HG02759 (cell line): Measurements from ENCODE around the gene SLC16A8.

Source experiments
- ATAC-seq: cut with Tn5 transposase; IDR thresholded peaks from one replicate; pipeline ENCODE4 v1.9.1; 2021; ENCODE audit warnings: mild to moderate bottlenecking, moderate library complexity; ENCODE audit not compliant: unreplicated experiment

The SLC16A8 gene

DNA sequence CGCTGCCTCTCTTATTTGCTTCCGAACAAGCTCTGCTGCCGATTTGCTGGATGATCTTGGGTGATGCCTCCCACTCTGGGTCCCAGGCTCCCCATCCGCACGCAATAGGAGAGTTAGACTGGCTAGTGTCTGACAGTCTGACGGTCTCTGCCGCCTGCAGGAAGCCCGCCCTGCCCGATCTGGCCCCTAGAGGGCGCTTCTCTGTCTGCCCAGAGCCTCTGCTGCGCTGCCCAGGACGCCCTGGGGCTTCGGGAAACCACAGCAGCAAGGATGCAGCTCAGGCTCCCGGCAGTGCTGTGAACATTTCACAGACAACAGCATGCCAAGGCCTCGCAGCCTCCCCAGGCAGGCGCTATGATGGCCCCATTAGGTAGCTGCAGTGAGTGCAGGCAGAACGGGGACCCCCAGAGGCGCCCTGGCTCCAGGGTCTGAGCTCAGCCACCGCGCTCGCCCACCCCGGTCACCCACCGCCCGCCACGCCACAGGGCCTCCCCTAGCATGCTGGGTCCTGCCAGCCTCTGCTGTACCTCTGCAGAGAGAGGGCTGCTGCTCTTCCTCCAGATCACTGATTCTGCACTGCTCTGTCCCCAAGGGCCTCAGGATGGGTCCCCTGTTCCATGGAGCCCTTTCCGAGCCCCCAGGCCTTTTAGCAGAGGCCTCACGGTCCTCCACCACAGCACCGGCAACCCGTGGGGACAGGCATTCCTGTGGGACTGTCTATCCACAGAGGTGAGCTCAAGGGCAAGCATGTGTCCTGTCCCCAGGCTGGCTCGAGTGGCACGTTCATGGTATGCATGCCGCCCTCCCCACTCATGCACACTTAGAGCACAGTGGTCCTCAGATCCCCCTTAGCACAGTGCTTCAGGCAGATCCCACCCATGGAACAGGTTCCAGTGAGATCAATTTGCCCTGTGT lies 30.8 kb upstream of the SLC16A8 start:
- ATAC-seq = no peak

DNA sequence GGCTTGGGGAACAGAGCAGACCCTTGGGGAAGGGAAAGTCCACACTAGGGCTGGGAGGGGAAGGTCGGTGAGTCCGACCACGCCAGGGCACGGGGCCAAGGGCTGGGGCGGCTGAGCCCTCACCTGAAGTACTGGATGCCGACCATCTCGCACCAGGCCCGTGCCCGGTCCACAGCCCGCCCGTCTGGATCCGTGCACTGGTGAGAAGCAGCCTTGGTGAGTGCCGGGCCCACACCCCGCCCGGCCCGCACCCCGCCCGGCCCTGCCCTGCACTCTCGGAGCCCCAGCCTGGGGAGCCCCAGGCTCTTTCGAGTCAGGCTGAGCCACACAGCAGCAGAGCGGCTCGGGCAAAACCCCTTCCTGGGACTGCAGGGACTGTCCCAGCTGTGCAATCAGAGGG lies 28.4 kb upstream of the SLC16A8 start:
- ATAC-seq = no peak

DNA sequence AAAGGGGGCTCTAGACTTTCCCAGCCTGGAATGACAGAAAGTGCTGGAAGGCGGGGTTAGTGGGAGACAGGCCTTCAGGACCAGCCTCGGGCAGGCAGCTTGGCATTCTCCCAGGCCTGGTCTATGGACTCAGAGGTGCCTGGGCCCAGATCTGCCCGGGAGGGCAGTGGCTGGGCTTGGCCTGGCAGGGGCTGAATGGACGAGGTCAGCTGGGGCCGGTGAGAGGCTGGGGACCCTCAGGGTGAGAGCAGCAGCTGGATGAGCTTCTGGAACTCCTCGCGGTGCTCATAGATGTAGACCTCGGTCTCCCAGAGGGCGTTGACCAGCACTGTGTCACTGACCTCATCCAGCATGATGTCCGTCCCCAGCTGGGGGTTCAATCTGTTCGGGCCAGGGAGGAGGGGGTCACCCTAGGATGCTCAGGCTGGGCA lies 28.0 kb upstream of the SLC16A8 start:
- no peak for ATAC-seq

DNA sequence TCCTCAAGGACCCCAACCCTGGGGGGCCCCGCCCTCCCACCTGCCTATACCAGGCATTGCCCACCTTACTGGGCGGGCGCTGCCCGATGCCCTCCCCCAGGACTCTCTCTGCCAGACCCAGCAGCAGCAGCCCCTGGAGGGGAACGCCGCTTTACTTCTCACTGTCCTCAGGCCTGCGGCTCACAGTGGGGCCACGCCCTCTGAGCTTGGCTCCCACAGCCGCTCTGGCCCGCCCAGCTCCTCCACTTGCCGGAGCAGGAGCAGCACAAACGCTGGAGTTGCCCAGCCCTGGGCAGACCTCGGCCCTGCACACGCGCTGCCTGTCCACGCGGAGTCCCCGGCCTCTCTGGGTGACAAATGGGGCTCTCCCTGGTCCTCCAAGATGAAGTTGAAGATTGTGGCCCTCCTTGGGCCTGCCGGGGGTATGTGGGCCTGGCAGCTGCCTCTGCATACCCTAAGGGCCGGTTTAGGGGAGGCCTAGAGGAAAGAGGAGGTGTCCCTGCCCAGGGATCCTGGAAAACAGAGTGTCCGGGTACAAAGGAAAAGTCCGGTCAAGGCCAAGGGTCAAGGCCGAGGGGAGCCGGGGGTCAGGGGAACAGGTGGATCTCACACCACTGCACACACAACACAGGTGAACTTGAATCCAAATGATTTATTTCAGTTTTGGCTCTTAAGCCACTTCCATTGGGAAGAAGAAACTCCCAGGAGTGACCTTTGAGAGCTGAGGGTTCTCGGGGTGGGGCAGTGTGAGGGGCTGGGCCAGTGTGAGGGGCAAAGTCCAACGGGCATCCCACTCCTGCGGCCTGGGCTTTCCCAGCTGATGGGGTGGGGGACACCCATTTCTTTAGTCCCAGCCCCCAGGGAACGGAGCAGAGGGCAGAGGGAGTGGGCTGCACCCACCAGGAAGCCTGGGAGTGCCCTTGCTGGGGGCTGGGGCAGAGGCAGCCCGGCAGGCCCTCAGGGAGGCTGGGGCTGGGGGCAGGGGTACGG lies 27.2 kb upstream of the SLC16A8 start:
- no peak for ATAC-seq

DNA sequence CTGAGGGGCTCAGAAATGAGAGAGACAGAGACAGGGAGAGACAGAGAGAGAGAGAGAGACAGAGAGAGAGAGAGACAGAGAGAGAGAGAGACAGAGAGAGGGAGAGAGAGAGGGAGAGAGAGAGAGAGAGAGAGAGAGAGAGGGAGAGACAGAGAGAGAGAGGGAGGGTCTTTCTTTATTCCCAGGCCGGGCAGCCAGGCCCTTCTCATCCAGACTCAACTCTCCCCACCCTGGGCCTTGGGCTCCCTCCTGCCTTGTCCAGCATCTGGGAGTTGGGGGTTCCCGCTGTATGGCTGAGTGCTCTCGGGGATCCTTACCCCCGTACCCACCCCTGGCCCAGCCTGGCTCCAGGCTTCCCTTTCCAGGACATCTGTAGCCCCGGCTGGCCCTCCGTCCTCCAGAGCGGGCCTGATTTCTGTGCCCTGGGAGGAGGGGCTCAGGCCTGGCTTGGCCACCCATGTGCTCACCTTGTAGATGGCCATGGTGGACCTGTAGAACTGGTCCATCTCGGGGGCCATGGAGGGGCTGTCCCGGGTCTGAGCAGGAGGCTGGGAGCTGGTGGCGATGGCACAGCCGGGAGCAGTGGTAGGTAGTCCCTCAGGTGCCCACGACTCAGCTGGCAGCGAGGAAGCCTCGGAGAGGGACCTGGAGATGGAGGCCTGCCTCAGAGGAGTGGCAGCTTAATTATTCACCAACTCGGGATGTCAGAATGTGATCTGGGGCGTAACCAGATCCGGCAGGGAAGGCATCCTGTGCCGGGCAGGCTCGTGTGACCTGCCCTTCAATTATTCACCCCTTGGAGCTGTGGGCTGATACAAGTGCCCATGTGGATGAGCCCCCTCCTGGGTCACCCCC lies 26.3 kb upstream of the SLC16A8 start, which contains the start of gene BAIAP2L2:
Gene BAIAP2L2, minus strand, starts transcription at position 677 of the 855 bp plus-strand sequence. Its CDS starts 159 bp downstream, at position 518.
- ATAC-seq = no peak

DNA sequence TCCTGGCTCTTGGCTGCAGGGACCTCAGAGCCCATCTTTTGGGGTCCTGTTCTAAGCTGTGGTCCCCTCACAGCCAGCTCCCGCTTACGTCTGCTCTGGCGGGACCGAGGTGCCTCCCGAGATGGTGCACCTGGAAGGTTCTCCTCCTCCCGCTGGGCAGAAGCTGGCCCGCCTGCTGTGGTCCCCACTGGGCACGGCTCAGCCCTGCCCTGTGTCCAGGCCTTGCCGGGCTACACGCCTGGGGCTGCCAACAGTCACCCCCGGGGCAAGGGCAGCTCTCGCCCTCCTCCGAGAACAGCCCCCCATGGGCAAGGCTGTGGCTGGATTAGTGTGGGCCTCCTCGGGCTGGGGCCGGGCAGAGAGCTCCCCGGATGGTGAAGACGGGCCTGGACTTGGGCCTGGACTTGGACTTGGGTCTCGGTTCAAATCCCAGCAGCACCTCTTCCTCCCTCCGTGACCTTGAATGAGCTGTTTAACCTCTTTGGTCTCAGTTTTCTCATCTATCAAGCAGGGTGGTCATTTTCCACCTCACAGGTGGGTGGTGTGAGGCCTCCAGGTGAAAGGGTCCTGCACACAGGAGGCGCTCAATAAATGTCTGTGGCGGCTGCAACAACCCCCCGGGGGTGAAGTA lies 25.5 kb upstream of the SLC16A8 start:
- ATAC-seq = no peak

DNA sequence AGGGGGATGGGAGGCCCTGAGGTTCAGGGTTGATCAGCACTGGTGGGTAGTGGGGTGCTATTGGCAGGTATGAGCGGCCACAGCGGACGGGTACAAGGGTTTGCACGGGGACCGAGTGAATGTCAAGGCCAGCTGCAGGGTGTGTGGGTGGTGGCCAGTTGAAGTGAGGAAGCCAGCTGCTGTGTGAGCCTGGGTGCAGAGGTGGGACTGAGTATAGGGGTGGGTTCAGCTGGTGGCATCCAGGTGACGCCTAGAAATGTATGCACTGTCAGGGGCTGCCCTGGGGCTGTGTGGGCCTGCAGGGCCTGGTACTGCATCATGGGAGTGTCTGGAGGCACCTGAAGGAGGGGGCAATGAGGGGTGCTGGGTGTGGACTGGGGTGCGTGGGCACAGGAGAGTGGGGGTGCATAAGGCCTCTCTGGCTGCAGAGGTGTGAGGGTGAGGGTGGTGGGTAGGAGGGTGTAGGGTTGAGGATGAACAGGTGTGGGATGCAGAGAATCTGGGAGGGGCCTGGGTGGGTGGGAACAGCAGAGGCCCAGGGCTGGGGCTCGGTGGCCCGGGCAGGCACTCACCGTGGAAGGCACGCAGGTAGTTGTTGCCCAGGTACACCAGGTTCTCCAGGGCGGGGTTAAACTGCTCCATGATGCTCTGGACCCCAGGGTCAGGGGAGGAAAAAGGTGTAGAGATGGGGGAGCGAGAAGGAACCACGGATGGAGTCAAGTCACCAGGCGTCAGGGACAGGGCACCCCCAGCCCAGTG lies 24.8 kb upstream of the SLC16A8 start:
- ATAC-seq = no peak

DNA sequence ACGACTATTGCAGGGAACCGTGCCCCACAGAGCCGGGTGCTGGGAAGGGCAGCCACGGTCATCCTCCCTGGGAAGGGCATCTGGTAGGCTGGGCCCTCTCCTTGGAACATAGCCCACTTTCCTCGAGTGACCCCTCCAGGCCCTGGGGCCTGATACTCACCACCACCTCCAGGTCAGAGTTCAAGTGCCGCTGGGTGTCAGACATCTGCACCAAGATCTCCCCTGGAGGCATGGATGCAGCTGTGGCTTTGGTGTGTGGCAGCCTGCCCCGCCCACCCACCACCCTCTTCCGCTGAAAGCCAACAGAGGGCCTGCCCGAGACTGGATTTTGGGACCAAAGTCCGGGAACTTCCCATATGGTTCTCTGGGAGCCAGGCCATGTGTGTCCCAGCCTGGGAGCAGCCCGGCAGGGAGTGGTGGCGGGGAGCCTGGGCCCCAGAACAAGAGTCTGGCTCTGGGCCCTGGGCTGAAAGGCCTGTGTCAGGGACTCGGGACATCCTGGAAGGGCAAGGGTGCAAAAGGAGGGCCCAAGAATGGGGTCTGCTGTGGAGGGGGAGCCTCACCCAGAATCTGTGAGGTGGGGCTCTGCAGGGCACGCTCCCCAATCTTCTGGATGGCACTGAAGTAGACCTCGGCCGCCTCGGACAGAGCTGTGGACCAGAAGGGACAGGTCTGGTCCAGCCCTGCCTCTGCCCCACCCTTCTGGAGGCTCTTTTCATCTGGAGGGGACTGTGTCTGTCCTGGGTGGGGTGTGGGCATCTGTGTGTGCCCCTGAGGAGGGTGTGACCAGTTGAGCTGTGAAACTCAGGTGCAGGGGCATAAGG lies 23.9 kb upstream of the SLC16A8 start:
- no peak for ATAC-seq

DNA sequence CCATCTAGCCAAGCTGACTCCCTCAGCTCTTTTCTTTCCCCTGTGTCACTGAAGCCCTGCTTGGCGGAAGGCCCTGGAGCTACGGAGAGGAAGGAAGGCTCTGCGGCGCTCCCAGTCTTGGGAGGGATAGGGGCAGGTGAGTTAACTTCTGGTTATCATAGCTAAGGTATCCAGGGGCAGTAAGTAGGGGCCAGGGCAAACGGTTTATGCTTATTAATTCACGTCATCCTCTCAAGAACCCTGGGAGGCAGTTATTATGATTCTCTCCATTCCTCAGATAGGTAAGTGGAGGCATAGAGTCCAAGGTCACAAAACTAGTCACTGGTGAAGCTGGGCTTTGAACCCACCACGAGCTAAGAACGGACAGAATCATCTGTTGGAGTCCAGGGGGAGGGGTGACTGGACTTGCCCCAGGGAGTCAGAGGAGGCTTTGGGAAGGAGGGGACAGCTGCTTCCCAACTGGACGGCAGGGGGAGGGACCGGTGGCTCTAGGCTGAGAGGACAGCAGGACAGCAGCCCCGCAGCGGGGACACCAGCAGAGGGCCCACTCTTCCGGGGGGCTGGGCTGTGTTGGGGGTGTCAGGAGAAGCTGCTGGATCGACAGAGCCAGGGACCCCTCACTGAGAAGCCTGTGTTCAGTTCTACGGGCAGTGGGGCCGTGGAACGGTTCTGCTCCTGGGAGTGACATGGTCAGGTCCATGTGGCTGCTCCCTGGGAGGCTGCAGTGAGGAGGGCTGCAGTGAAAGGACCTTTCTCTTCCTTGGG lies 23.0 kb upstream of the SLC16A8 start:
- no peak for ATAC-seq

DNA sequence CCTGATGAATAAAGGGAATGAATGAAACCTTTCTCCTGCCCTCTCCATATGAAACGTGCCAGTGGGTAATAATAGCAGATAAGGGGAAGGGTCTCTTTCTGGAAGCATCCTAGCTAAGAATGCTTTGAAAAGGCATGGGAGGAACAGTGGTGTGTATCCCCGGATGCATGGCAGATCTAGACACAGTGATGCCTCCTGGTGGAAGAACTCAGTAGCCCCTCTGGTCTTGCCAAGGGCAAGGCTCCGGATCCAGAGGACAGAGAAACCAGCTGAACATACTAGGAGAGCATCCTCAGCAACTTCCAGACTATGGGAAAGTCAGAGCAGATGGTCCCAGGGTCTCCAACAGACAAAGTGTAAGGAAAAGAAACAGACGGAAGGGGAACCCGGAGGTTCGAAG lies 20.1 kb upstream of the SLC16A8 start:
- no peak for ATAC-seq

DNA sequence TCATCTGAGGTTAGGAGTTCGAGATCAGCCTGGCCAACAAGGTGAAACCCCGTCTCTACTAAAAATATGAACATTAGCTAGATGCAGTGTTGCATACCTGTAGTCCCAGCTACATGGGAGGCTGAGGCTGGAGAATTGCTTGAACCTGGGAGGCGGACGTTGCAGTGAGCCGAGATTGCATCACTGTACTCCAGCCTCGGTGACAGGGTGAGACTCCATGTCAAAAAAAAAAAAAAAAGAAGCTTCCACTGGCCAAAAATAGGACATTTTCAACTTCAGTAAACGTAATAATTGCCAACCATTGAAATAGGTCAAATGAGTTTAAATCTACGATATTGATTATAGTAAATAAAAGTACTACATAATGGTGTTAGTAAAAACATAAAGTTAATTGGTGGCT lies 19.7 kb upstream of the SLC16A8 start:
- no peak for ATAC-seq

DNA sequence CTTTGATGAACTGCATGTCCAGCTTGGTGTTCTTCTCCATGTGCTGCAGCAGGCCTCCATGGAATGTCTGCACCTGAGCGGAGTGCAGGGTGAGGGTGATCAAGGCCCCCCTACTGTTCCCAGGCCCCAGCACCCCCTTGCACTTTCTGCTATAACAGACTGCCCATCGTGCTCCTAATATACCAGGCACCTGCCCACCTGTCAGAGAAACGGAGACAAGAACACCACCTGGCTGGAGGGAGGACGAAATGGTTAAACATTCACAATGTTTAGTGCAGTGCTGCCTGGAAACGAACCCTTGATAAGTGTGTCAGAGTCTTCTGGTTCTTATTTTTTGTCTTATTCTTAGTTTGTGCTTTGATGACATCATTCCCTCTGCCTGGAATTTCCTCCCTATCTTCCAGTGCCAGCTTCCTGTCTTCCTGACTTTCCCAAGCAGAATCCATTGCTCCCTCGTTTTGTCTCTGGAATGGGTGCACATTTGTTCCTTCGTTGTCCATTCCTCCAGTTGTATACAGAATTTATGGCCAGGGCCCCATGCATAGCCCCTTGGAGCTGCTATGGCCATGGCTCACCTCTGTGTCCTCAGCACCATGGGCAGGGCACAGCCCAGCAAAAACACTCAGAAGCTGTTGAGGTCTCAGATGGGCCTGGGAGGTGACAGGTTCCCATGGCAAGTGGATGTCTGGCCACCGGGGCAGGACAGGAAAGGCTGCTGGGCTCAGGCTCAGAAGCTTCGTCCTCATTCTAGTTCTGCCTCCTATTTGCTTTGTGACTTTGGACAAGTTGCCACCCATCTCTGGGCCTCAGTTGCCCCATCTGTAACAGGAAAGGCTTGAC lies 14.6 kb upstream of the SLC16A8 start:
- ATAC-seq = no peak

DNA sequence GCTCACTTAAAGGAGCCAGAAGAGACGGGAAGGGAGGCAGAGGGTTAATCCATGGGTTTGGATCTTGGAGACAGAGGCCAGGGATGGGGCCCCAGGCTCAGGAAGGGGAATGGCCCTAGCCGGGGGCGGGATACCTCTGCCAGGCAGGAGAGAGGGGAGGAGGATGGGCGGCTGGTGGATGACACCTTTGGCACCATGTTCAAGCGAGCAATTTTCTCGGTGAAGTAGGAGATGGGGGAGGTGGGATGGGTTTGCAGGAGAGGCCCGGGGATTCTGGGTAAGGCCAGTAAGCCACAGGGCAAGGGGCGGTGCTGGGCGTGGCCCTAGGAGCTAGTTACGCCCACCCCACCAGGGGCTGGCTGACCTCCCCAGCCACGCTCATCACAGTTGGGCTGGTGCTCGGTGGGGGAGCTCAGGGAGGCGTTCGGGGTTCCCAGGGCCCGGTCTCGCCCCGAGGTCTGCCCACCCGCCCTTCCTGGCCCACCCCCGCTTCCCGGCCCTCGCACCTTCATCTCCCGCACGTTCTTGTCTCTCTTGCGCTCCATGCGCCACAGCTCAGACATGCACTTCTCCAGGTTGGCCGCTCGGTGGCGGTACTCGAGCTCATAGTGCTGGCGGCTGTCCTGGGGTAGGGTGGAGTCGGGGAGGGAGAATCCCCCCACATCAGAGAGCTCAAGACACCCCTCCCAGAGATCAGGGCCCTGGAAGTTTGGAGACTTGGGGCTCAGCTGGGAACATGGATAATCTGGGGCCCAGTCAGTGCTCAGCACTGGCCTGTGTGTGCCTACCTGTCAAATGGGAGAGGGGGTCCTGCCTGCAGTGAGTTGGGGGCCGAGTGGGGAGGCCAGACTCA lies 13.8 kb upstream of the SLC16A8 start:
- no peak for ATAC-seq

DNA sequence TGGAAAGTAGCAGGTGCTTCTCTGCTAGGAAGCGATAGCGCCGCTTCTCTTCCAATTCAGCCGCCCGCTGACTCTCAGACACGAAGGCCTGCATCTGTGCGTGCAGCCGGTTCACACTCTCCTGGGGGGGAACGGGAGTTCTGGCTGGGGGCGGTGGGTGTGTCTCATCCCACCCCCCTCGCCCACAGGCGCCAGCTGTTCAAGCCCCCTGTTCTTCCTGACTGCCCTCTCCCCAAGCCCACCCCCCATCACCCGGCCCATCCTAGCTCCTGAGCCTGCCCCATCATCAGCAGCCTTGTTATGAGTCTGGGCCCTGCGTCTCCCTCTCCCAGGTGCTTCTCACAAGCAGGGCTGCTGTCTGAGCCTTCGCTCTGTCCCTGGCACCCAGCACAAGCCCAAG lies 13.1 kb upstream of the SLC16A8 start:
- no peak for ATAC-seq

DNA sequence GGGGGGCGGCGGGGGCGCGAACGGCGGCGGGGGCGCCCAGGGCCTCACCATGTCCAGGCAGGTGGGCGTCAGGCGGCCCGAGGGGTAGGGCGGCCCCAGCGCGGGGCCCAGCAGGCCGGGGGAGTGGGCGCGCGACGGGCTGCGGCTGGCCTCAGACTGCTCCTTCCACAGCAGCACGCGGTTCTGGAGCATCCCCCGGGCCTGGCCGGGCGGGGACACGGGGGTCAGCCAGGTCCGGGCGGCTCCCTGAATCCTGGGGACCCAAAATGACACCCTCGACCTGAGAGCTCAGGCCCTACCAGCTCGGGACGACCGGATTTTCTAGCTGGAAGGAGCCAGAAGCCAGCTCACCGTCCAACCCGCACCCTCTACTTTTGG lies 5.5 kb upstream of the SLC16A8 start:
- no peak for ATAC-seq
